ENCODE data around the gene UBE4B. TPM values are rescaled to one million over a fixed set of nuclear protein-coding genes. Genes with fewer than 3 reads are reported as not detected.

The UBE4B gene
- total RNA-seq, 1 experiment from 2014 or later: 31.2 TPM

GRCh38 chr1:10128101-10128765, 95.5 kb downstream of the UBE4B start:
- H3K4me1 Mint-ChIP-seq (ENCODE audit: insufficient read depth, unreplicated experiment): no peaks in the 10 kb centered on the region
- BruUV-seq (replicated peaks): no TSS peak
- intact Hi-C loops (cut with micrococcal nuclease): no loop called here
- H3K27me3 Mint-ChIP-seq (ENCODE audit: insufficient read depth, unreplicated experiment): no peaks in the 10 kb centered on the region
- H3K27ac Mint-ChIP-seq (ENCODE audit: low read depth, unreplicated experiment): no peak overlapping the region
- TF ChIP-seq CTCF (IDR thresholded peaks at IDR 0.05; ENCODE audit: unreplicated experiment): no peak
- DNase-seq (ENCODE audit: unreplicated experiment): no peak
- no peak overlapping the region for H3K4me3 Mint-ChIP-seq (ENCODE audit: unreplicated experiment)
- peaks cover 67% of the 10 kb centered on the region for H3K36me3 Mint-ChIP-seq (ENCODE audit: insufficient read depth, unreplicated experiment)
- CTCF ChIA-PET: no interaction called here
- POLR2A ChIA-PET: interaction anchor here (0.5 to 1.7 kb wide), 3 partner anchors 14 to 185 kb away, joined by 3 read pairs; partner anchors contain the start of gene NMNAT1
- no peaks in the 10 kb centered on the region for H3K9me3 Mint-ChIP-seq (ENCODE audit: unreplicated experiment)

- BruUV-seq (replicated peaks): no TSS peak
- Mint-ChIP-seq H3K9me3 (ENCODE audit: unreplicated experiment) (no peaks in the 10 kb centered on the region), H3K27ac (ENCODE audit: low read depth, unreplicated experiment) (no peak overlapping the region), H3K36me3 (ENCODE audit: insufficient read depth, unreplicated experiment) (peaks cover 86% of the 10 kb centered on the region), H3K4me1 (ENCODE audit: insufficient read depth, unreplicated experiment) (no peaks in the 10 kb centered on the region), H3K4me3 (ENCODE audit: unreplicated experiment) (no peak overlapping the region), H3K27me3 (ENCODE audit: insufficient read depth, unreplicated experiment) (no peaks in the 10 kb centered on the region)
- intact Hi-C loops (cut with micrococcal nuclease): no loop called here
- ChIA-PET POLR2A (interaction anchor here (0.6 to 1.0 kb wide), 2 partner anchors 13 to 76 kb away, joined by 3 read pairs; no protein-coding TSS in a partner anchor), CTCF (no interaction called here)
- no peak for TF ChIP-seq CTCF (IDR thresholded peaks at IDR 0.05; ENCODE audit: unreplicated experiment)
- DNase-seq (ENCODE audit: unreplicated experiment): no peak
These were observed 99.6 kb downstream of the UBE4B start for GRCh38 chr1:10132316-10132715.

- no TSS peak for BruUV-seq (replicated peaks)
- CTCF ChIA-PET: no interaction called here
- Mint-ChIP-seq H3K36me3 (ENCODE audit: insufficient read depth, unreplicated experiment) (peaks cover 88% of the 10 kb centered on the region), H3K4me3 (ENCODE audit: unreplicated experiment) (no peak overlapping the region), H3K4me1 (ENCODE audit: insufficient read depth, unreplicated experiment) (no peaks in the 10 kb centered on the region), H3K27me3 (ENCODE audit: insufficient read depth, unreplicated experiment) (no peaks in the 10 kb centered on the region), H3K27ac (ENCODE audit: low read depth, unreplicated experiment) (no peak overlapping the region), H3K9me3 (ENCODE audit: unreplicated experiment) (no peaks in the 10 kb centered on the region)
- no peak for DNase-seq (ENCODE audit: unreplicated experiment)
- intact Hi-C loops (cut with micrococcal nuclease): no loop called here
- no peak for TF ChIP-seq CTCF (IDR thresholded peaks at IDR 0.05; ENCODE audit: unreplicated experiment)
- POLR2A ChIA-PET: interaction anchor here (1.0 kb wide), 1 partner anchor 13 kb away, joined by 3 read pairs; no protein-coding TSS in a partner anchor
These were observed 100.1 kb downstream of the UBE4B start for GRCh38 chr1:10132852-10133251.

- BruUV-seq (replicated peaks): no TSS peak
- intact Hi-C loops (cut with micrococcal nuclease): no loop called here
- ChIA-PET CTCF (no interaction called here), POLR2A (no interaction called here)
- DNase-seq (ENCODE audit: unreplicated experiment): no peak
- Mint-ChIP-seq H3K27ac (ENCODE audit: low read depth, unreplicated experiment) (no peak overlapping the region), H3K36me3 (ENCODE audit: insufficient read depth, unreplicated experiment) (peaks cover 50% of the 10 kb centered on the region), H3K27me3 (ENCODE audit: insufficient read depth, unreplicated experiment) (no peaks in the 10 kb centered on the region), H3K4me3 (ENCODE audit: unreplicated experiment) (no peak overlapping the region), H3K4me1 (ENCODE audit: insufficient read depth, unreplicated experiment) (no peaks in the 10 kb centered on the region), H3K9me3 (ENCODE audit: unreplicated experiment) (no peaks in the 10 kb centered on the region)
- TF ChIP-seq CTCF (IDR thresholded peaks at IDR 0.05; ENCODE audit: unreplicated experiment): no peak
These were observed 108.2 kb downstream of the UBE4B start for GRCh38 chr1:10140981-10141380.

Measured in MCF 10A (cell line).